Heart left ventricle (tissue), 16 donors: Measurements from ENCODE around the gene CCNT2. TPM values are rescaled to one million over a fixed set of nuclear protein-coding genes. Genes with fewer than 3 reads are reported as not detected.

Experiments
- ATAC-seq, 4 donors: fragments of 200-7000 bp; cut with Tn5 transposase; one replicate each; pipeline ENCODE4 v1.9.1; 2020 to 2022; ENCODE audit warnings: moderate library complexity in 4 of 4, mild to moderate bottlenecking in 3 of 4, moderate number of reproducible peaks in 1 of 4
- DNase-seq, 5 donors: peaks; one replicate each; pipeline ENCODE4 v3.0.0-alpha.2; 2020
- H3K27ac ChIP-seq, 12 donors: fragments of 200-600 bp; sonication (generic) in 4 of 12; one replicate each; pipeline versions ENCODE4 v1.5.0 to v1.8.0; 2016 to 2022; ENCODE audit warnings: mild to moderate bottlenecking in 2 of 12
- H3K27me3 ChIP-seq, 9 donors: fragments of 200-600 bp; sonication (generic) in 2 of 9; one replicate each; pipeline versions ENCODE4 v1.5.1 to v1.8.0; 2016 to 2022; ENCODE audit warnings: mild to moderate bottlenecking in 3 of 9
- H3K36me3 ChIP-seq, 9 donors: fragments of 200-600 bp; sonication (generic) in 2 of 9; one replicate each; pipeline versions ENCODE4 v1.5.0 to v1.8.0; 2018 to 2022; ENCODE audit warnings: mild to moderate bottlenecking in 2 of 9
- H3K4me1 ChIP-seq, 12 donors: fragments of 200-600 bp; sonication (generic) in 4 of 12; one replicate each; pipeline versions ENCODE4 v1.5.0 to v1.8.0; 2016 to 2022; ENCODE audit warnings: mild to moderate bottlenecking in 3 of 12
- H3K4me3 ChIP-seq, 12 donors: fragments of 200-600 bp; sonication (generic) in 4 of 12; one replicate each; pipeline versions ENCODE4 v1.5.0 to v1.8.0; 2017 to 2022; ENCODE audit warnings: mild to moderate bottlenecking in 9 of 12, moderate library complexity in 4 of 12
- H3K9me3 ChIP-seq, 12 donors: fragments of 200-600 bp; sonication (generic) in 4 of 12; one replicate each; pipeline versions ENCODE4 v1.5.0 to v1.8.0; 2016 to 2022; ENCODE audit warnings: mild to moderate bottlenecking in 1 of 12
- POLR2A ChIP-seq, 2 donors: fragments of 450-650 bp; IDR thresholded peaks; one replicate each; pipeline ENCODE4 v1.6.1; 2017; ENCODE audit warnings: antibody characterized with exemption in 2 of 2, mild to moderate bottlenecking in 2 of 2, moderate library complexity in 2 of 2
- WGBS, 4 donors: extraction: QIAGEN DNeasy Blood & Tissue Kit in 2 of 4; methylation state at CpG; one replicate each; pipeline versions ENCODE4 v1.1.5 to v1.1.7; 2013 to 2018; 5-methylcytosine and 5-hydroxymethylcytosine counted together
- intact Hi-C, 10 donors: fragments of 100-400 bp; cut with DNase I; formaldehyde crosslinking; loops; one replicate each; pipeline versions ENCODE4 v1.11.1 to v1.14.2; 2022
- polyA plus RNA-seq, 2 donors: library from polyadenylated mRNA; stranded (reverse); fragments of 200-250 nt; gene quantifications; one replicate each; pipeline ENCODE4 v1.2.3, GENCODE V29; 2013
- total RNA-seq, 9 donors: library from RNA; depleted of rRNA in 2 of 9; stranded (reverse); fragments of >200 nt in 2 of 9; fragmentation: NEBNext Ultra II Directional in 3 of 9; extraction: Animal tissue kit (Norgen Biotek cat#: 25700) in 3 of 9; gene quantifications; one replicate each; pipeline versions ENCODE4 v1.1.0 to v1.2.4, GENCODE V29; 2016 to 2023
- TF ChIP-seq, protein P1 (sequence below), 12 donors: fragments of 200-600 bp; sonication (generic) in 4 of 12; IDR thresholded peaks; one replicate each; pipeline versions ENCODE4 v1.5.0 to v1.8.0; 2018 to 2022; ENCODE audit warnings: antibody characterized with exemption in 12 of 12, mild to moderate bottlenecking in 5 of 12
- donor health status: ischemic (EF 13 %, LVEDD 7.1; RV severe dilation, severe dysfunction).
- donor health status: healthy with polysubstance abuse.
- donor health status: DM: no; HTN: yes; CAD: no.
- donor health status: DM: no; HTN: no; CAD: no.
- donor health status: ischemic (EF 25% LVEDD 6.9; RV normal size, moderate dysfunction).
- donor health status: ischemic (EF 25% LVEDD 5.7; RV mildly dilated, moderate dysfunction).
- donor health status: healthy.
- donor health status: DM: yes; HTN: yes; CAD: no.
- donor health status: ischemic (EF 35%, LVEDD 5.7; RV mildly dilated, moderate dysfunction).
- donor health status: nonischemic (EF 11% LVEDD 7.7; RV severe dilation, severe dysfunction).
- donor health status: DM: yes; HTN: yes; CAD: no.
- donor health status: PGD.
- donor health status: ischemic (EF 29% LVEDD 5.4; RV normal size, mild dysfunction).
- donor health status: nonischemic (EF 23%, LVEDD 6.1; RV moderate dilation, normal function).

Gene CCNT2
- total and polyA plus RNA-seq, 11 donors = 6.7 to 26.8 (median 19.2) TPM

DNA sequence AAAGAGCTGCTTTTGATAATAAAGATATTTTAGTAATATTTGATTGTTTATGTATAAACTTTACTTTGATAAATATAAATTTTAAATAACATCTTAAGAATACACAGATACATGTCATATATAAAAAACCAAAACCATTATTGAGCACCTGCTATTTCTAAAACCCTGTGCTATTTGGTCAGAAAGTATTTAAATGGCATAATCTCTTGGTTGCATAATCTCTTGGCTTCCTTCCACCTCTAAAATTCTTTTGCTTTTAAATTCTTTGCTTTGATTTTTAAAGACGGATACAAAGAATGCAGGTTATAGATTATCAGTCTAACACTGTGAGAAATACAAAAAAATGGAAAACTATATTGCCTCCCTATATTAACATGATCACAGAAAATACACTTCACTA is 43.3 kb upstream of the CCNT2 start:
- TF ChIP-seq, protein P1, sequence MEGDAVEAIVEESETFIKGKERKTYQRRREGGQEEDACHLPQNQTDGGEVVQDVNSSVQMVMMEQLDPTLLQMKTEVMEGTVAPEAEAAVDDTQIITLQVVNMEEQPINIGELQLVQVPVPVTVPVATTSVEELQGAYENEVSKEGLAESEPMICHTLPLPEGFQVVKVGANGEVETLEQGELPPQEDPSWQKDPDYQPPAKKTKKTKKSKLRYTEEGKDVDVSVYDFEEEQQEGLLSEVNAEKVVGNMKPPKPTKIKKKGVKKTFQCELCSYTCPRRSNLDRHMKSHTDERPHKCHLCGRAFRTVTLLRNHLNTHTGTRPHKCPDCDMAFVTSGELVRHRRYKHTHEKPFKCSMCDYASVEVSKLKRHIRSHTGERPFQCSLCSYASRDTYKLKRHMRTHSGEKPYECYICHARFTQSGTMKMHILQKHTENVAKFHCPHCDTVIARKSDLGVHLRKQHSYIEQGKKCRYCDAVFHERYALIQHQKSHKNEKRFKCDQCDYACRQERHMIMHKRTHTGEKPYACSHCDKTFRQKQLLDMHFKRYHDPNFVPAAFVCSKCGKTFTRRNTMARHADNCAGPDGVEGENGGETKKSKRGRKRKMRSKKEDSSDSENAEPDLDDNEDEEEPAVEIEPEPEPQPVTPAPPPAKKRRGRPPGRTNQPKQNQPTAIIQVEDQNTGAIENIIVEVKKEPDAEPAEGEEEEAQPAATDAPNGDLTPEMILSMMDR (IDR thresholded peaks at IDR 0.05) = no peak
- no peak for TF ChIP-seq POLR2A (IDR thresholded peaks at IDR 0.05)
- ATAC-seq = no peak
- H3K27ac ChIP-seq = no peak overlapping the region
- 54 to 75% (median 63%) methylated on average over 1 of the region's 1 CpG for WGBS, 4 donors
- H3K27me3 ChIP-seq = no peaks in the 10 kb centered on the region
- no peaks in the 10 kb centered on the region for H3K36me3 ChIP-seq
- no peak overlapping the region for H3K4me3 ChIP-seq
- DNase-seq = no peak
- intact Hi-C loops = no loop called here
- peaks cover 0 to 2% (median 0%) of the 10 kb centered on the region in 12 donors for H3K4me1 ChIP-seq
- peaks cover 0 to 28% (median 2%) of the 10 kb centered on the region in 12 donors for H3K9me3 ChIP-seq

DNA sequence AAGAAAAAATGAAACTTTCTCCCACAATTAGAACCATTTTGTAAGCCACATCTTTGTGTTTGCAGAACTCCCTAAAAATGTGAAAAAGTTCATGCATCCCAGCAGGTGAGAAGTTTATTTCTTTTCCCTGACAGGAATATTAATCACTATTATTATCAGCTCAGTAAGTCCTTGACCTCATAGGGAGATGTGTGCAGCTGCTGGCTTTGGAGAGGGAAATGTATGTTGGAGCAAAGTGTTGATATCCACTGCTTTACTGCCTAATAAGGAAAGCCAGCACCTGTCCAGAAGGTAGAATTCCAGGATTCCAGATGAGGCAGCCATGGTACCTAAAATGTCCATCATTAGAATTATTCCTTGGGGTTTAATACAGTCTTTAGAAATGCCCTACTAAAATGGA is 35.8 kb upstream of the CCNT2 start:
- DNase-seq (no peak), ATAC-seq (no peak)
- Histone ChIP-seq H3K36me3 (no peaks in the 10 kb centered on the region), H3K4me3 (no peak overlapping the region), H3K27me3 (no peaks in the 10 kb centered on the region), H3K27ac (no peak overlapping the region), H3K4me1 (no peaks in the 10 kb centered on the region), H3K9me3 (peaks cover 0 to 21% (median 2%) of the 10 kb centered on the region in 12 donors)
- intact Hi-C loops = no loop called here
- TF ChIP-seq POLR2A (IDR thresholded peaks at IDR 0.05) = no peak
- TF ChIP-seq, protein P1 (IDR thresholded peaks at IDR 0.05) = no peak

DNA sequence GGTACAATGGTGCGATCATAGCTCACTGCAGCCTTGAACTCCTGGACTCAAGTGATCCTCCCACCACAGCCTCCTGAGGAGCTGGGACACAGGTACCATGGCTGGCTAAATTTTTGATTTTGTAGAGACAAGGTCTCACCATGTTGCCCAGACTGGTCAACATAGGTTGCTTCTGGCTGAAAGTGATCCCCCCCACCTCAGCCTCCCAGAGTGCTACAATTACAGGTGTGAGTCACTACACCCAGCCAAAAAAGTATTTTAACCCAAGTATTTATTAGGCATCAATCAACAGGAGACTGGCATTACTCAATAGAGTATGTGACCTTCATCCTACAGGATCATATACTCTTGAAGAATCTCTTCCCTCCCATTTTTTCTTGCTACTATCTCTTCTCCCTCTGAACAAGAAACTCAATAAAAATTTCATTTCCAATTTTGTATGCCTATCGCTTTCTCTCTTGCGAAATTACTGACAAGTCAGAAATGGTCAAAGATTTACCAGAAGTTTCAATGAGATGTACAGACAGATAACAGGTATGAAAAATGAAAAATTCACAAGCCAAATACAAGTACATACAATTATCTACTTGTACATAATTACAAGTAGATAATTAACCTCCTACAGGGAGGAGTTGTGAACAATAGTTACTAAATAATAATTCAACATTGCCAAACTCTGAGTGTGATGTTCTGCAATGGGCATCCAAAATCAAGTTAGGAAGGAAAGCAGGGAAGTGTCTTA is 34.9 kb upstream of the CCNT2 start:
- peaks cover 0 to 12% (median under 1%) of the 10 kb centered on the region in 12 donors for H3K9me3 ChIP-seq
- H3K27me3 ChIP-seq = no peaks in the 10 kb centered on the region
- no peaks in the 10 kb centered on the region for H3K4me1 ChIP-seq
- H3K36me3 ChIP-seq = no peaks in the 10 kb centered on the region
- H3K27ac ChIP-seq = no peak overlapping the region
- H3K4me3 ChIP-seq = no peak overlapping the region
- TF ChIP-seq, protein P1 (IDR thresholded peaks at IDR 0.05) = no peak
- TF ChIP-seq POLR2A (IDR thresholded peaks at IDR 0.05) = no peak
- intact Hi-C loops = no loop called here
- 95 to 99% (median 97%) methylated on average over 3 of the region's 3 CpGs for WGBS, 4 donors
- DNase-seq (no peak), ATAC-seq (no peak)

DNA sequence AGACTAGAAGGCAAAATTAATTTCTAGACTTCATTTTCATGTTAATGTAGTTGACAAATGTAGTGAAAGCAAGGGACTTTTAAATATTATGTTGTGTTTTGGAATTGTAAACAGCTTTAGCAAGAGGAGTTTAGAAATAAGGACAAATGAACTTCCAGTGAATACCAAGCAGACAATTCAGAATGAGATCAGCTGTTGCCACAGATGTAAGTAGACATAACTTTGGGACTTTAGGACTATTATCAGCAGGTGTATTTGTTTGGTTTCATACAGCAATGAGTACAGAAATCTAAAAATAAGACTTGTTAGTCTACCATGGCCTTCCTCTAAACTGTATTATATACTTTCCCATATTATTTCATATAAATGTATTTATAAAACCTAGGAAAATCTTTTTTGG is 34.2 kb upstream of the CCNT2 start:
- Histone ChIP-seq H3K9me3 (peaks cover 0 to 6% (median 0%) of the 10 kb centered on the region in 12 donors), H3K4me1 (no peaks in the 10 kb centered on the region), H3K4me3 (no peak overlapping the region), H3K27me3 (no peaks in the 10 kb centered on the region), H3K36me3 (no peaks in the 10 kb centered on the region), H3K27ac (no peak overlapping the region)
- ATAC-seq (no peak), DNase-seq (no peak)
- no peak for TF ChIP-seq POLR2A (IDR thresholded peaks at IDR 0.05)
- TF ChIP-seq, protein P1 (IDR thresholded peaks at IDR 0.05) = no peak
- intact Hi-C loops = no loop called here
